Dedifferentiated amniotic fluid mesenchymal stem cell (primary cell): ENCODE data around the gene C6orf136.

Source experiments
- DNase-seq: peaks from one replicate; pipeline ENCODE4 v3.0.0-alpha.2; 2016; ENCODE audit errors: extremely low spot score

C6orf136 gene

GRCh38 chr6:30686009-30686907, 39.3 kb downstream of the C6orf136 start, which contains the start of gene PPP1R18:
Gene PPP1R18 (minus strand): TSS chr6:30686645. CDS start chr6:30686018, 627 bp downstream.
- no peak for DNase-seq

DNA sequence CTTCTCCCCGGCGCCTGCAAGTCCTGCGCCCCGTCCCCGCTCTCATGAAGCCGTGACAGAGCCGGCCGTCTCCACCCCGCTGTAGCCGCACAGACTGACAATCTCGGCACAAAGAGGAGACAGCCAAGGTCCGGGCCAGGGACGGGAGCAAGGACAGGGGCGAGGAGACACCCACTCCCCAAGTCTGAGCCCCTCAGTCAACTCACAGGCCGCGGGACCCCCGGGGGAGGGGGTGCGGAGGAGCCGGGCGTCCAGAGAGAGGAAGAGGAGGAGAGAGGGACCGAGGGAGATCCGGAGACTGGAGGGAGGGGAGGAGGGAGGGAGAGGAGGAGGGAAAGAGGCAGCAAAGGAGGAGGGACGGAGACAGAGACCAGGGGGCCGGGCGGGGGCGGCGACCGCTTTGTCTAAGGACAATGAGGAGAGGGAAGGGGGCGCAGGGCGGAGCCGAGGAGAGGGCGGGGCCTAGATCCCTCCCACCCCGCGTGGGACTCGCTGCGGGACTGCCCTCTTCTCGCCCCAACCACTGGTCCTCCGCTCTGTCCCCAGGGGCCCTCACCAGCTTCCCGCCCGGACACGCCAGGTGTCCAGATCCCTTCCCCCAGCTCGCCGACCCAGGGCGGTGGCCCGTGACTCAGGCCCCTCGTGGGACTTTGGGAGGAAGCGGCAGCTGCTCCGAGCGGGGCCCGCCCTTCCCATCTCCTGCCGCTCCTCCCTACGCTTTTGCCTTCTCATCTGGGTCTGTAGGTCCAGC, 40.1 kb downstream of the C6orf136 start:
- DNase-seq = peak; percentile 92

- DNase-seq = no peak
These were observed 40.9 kb downstream of the C6orf136 start for GRCh38 chr6:30687659-30688431.

- DNase-seq = no peak
These were observed 41.6 kb downstream of the C6orf136 start for GRCh38 chr6:30688569-30688968.

DNA sequence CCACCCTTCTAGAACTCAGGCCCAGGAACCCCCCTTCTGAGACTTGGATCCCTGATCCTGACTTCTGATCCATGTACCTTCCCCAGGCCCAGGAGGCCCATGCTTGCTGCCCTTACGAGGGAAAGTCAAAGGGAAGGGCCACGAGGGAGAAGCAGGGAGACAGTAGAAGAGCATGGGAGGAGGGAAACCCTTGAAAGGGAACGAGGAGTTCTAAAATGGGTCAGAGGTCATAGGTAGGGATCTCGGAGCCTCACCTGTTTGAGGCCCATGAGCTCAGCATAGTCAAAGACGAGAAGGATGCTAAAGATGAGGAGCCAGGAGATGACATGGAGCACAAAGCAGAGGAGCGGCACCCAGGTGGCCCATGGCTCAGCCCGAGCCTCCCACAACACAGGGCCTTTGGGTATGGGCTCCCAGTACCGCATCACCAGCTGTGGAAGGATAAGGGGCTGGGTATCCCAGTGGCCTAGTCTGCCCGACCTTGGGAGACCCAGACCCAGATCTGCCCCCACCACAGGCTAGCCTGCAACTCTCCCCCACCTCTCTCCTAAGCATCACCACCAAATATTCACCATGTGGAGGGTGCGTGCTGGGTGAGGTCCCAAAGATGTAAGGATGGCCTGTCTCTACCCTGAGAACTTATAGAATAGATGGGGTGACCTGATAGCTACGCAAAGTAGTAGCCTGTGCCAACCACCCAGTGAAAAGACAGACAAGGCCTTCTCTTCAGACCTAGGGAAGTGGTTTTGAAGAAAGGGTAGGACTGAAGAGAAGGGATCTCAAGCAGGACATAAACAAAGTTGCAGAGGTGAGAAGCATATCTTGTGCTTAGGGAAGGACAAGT, 42.3 kb downstream of the C6orf136 start:
- no peak for DNase-seq

GRCh38 chr6:30689985-30690384, 43.1 kb downstream of the C6orf136 start:
- no peak for DNase-seq

GRCh38 chr6:30690403-30691207, 43.7 kb downstream of the C6orf136 start, which contains the start of gene NRM:
Gene NRM (minus strand): TSS chr6:30690984. CDS start chr6:30690974, 10 bp downstream.
- peak; percentile 88 for DNase-seq

DNA sequence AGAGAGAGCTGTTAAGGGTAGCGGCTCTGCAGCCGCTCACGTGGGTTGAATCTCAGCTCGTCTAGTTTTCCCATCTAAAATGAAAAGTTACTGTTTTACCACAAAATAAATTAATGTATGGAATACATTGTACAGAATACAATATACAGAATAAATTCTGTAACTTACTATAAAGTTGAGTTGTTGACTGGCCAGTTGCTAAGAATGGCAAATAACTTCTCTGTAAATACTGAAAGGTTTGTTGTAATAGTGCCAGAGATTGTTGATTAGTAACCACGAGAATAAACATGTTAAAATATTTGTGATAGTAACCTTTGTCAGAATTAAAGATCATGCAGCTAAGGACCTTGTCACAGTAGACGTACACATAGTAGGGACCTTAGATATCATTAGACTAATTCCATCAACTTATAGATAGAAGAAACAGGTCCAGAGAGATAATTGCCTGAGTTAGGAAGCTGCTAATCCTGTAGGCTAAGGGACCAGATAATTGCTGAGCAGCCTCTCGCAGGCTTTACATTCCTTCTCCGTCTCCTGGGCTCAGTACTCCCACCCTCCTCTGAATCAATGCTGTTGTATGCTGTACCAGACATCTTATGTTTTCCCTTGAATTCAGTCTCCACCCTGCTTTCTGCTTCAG, 44.4 kb downstream of the C6orf136 start:
- no peak for DNase-seq

GRCh38 chr6:30696432-30696831, 49.5 kb downstream of the C6orf136 start:
- no peak for DNase-seq

GRCh38 chr6:30700340-30700739, 53.4 kb downstream of the C6orf136 start:
- no peak for DNase-seq
